Measurements from ENCODE around the gene SHTN1. TPM values are rescaled to one million over a fixed set of nuclear protein-coding genes. Genes with fewer than 3 reads are reported as not detected.

The SHTN1 gene
- total RNA-seq, 2 experiments from 2014 or later = not detected

DNA sequence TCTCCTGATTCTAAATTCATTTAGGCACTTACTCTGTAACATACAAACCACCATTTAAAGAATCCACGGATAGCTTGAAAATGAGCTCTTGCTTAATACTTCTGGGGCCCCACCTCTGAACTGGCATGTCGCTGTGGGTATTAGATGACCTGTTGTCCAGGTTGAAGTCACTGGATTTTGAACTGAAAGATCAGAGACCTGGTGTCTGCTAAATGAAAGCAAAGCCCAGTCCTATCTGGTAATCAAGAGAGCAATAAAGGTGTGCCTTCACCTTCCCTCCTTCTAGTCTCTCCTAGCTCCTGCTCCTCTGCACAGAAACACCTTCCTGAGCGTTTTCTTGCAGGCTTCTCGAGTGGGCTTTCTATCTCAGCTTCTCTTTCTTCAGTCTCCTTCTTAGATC, 151.3 kb downstream of the SHTN1 start:
- POLR2A ChIA-PET = no interaction called here
- Mint-ChIP-seq H3K27me3 (ENCODE audit: low read depth) (peaks cover 22% of the 10 kb centered on the region), H3K4me3 (no peak overlapping the region), H3K9me3 (ENCODE audit: insufficient read depth) (peaks cover 9% of the 10 kb centered on the region), H3K36me3 (ENCODE audit: low read depth) (no peaks in the 10 kb centered on the region), H3K27ac (no peak overlapping the region), H3K4me1 (ENCODE audit: low read depth) (peaks cover 2% of the 10 kb centered on the region)
- no peak for DNase-seq
- no peak for ATAC-seq
- CTCF ChIA-PET = interaction anchor here (1.6 kb wide), 1 partner anchor 321 kb away, joined by 5 read pairs; no protein-coding TSS in a partner anchor

DNA sequence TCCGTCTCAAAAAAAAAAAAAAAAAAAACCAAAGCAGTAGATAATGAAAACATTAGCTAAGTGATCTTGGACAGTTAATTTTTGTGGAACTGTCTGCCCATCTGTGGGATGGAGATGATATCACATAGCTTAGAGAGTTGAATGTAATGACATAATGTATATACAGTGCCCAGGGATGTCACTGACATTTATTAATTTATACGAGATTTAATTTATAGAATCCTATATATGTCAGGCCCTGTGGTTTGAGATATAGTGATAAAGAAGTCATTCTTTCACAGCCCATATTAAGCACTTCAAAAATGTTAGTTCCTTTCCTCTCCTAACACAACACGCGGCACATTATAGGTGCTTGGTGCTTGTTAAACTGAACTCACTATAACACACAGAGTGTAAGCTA, 151.7 kb downstream of the SHTN1 start:
- Mint-ChIP-seq H3K4me3 (no peak overlapping the region), H3K36me3 (ENCODE audit: low read depth) (no peaks in the 10 kb centered on the region), H3K27ac (no peak overlapping the region), H3K27me3 (ENCODE audit: low read depth) (peaks cover 27% of the 10 kb centered on the region), H3K9me3 (ENCODE audit: insufficient read depth) (peaks cover 8% of the 10 kb centered on the region), H3K4me1 (ENCODE audit: low read depth) (peaks cover 3% of the 10 kb centered on the region)
- ChIA-PET CTCF (interaction anchor here (1.6 kb wide), 1 partner anchor 322 kb away, joined by 5 read pairs; no protein-coding TSS in a partner anchor), POLR2A (no interaction called here)
- DNase-seq (no peak), ATAC-seq (no peak)

DNA sequence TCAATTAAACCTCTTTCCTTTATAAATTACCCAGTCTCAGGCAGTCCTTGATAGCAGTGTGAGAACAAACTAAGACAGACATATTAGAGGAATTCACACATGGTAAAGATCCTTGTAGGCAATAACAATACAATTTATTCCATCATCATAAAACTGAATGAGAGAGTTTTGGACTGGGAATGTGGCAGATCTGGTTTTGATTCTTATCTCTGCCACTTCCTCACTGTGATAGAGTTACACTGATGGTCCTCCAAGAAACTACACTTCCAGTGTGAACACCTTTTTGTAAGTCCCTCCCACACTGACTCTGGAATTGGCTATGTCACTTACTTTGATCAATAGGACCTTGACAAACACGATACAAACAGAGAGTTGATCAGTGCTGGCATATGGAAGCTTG, 152.7 kb downstream of the SHTN1 start:
- peaks cover 5% of the 10 kb centered on the region for H3K4me1 Mint-ChIP-seq (ENCODE audit: low read depth)
- no peaks in the 10 kb centered on the region for H3K36me3 Mint-ChIP-seq (ENCODE audit: low read depth)
- peaks cover 37% of the 10 kb centered on the region for H3K27me3 Mint-ChIP-seq (ENCODE audit: low read depth)
- no peak overlapping the region for H3K27ac Mint-ChIP-seq
- no peak overlapping the region for H3K4me3 Mint-ChIP-seq
- DNase-seq = no peak
- ATAC-seq = no peak
- H3K9me3 Mint-ChIP-seq (ENCODE audit: insufficient read depth) = peaks cover 3% of the 10 kb centered on the region
- ChIA-PET POLR2A (no interaction called here), CTCF (no interaction called here)

DNA sequence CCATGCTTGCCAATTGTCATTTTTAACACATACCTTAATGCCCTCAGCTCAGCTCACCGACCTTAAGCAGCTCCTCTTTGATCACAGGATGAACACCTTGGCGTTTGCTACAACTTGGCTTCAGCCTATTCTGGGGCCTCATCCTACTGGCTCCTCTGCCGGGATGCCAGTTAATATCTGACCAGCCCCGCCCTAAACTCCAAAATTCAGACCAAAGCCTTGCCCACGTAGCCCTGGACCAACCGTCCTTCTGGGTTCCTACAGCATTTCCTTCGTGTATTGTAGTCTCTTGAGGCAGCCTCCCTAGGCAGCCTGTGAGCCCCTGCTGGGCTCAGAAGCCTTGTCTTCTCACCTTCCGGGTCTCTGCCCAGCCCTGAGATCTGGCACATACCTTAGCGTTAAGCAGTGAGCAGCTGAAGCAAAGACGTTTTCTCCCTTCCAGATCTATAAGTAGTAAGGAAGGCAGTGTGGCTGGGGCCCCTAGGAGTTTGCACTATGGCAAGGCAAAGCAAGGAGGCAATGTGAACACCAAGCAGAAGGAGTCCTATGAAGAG, 154.9 kb downstream of the SHTN1 start:
- Mint-ChIP-seq H3K36me3 (ENCODE audit: low read depth) (no peaks in the 10 kb centered on the region), H3K9me3 (ENCODE audit: insufficient read depth) (no peaks in the 10 kb centered on the region), H3K27ac (no peak overlapping the region), H3K27me3 (ENCODE audit: low read depth) (peaks cover 44% of the 10 kb centered on the region), H3K4me1 (ENCODE audit: low read depth) (peaks cover 5% of the 10 kb centered on the region), H3K4me3 (no peak overlapping the region)
- DNase-seq = no peak
- ChIA-PET POLR2A (no interaction called here), CTCF (no interaction called here)
- ATAC-seq = no peak

DNA sequence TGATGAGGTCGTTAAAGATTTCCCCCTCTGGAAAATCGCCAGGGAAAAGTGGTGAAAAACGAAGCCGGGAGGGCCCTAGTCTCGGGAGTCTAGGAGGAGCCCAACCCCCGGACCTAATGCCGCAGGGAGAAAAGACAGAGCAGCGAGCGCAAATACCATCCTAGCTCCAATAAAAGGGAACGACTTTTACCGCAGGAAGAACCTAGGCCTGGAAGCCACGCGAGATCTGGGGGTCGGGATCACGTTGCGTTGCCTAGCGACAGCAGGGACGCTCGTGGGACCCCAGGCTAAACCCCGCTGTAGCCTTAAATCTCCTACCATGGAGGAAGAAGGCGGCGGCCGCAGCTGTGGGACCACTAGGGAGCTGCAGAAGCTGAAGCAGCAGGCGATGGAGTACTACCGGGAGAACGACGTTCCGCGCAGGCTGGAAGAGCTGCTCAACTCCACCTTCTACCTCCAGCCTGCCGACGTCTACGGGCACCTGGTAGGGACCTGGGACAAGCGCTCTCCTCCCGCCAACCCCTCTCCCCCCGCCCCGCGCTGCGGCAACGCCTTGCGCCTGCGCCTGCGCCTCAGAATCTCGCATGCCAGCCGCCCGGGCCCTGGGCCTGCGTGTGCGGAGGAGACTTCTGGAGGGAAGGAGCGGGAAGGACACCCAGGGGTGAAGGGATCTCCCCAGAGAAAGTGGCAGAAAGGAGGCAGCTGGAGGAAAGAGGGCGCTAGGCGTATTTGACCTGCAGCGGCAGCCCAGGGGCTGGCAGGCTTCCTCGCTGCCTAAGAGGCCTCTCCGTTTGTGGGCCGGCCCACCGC, 155.5 kb downstream of the SHTN1 start, which contains the start of gene ENO4:
Gene ENO4, plus strand, starts transcription at position 252 of the 810 bp plus-strand sequence. Its CDS starts 68 bp downstream, at position 320.
- Mint-ChIP-seq H3K36me3 (ENCODE audit: low read depth) (no peaks in the 10 kb centered on the region), H3K27ac (no peak within 1 kb of the TSS), H3K4me1 (ENCODE audit: low read depth) (peaks cover 5% of the 10 kb centered on the region), H3K9me3 (ENCODE audit: insufficient read depth) (no peaks in the 10 kb centered on the region), H3K27me3 (ENCODE audit: low read depth) (peaks cover 44% of the 10 kb centered on the region), H3K4me3 (no peak within 1 kb of the TSS)
- DNase-seq (no peak), ATAC-seq (peak; percentile 33)
- ChIA-PET POLR2A (no interaction called here), CTCF (no interaction called here)

DNA sequence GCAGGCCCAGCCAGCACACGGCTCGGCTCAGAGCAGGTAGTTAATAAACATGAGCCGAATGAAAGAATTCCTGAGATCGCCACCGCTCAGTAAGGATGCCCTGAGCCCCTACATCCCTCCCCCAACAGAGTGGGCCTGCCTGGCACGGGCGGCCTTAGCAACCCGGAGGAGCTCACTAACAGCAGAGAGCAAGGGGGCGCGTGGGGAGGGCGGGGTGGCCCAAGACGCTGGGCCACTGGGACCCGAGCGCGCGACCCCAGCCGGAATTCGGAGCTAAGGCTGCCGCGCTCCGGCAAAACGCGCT, 156.1 kb downstream of the SHTN1 start:
- CTCF ChIA-PET = no interaction called here

DNA sequence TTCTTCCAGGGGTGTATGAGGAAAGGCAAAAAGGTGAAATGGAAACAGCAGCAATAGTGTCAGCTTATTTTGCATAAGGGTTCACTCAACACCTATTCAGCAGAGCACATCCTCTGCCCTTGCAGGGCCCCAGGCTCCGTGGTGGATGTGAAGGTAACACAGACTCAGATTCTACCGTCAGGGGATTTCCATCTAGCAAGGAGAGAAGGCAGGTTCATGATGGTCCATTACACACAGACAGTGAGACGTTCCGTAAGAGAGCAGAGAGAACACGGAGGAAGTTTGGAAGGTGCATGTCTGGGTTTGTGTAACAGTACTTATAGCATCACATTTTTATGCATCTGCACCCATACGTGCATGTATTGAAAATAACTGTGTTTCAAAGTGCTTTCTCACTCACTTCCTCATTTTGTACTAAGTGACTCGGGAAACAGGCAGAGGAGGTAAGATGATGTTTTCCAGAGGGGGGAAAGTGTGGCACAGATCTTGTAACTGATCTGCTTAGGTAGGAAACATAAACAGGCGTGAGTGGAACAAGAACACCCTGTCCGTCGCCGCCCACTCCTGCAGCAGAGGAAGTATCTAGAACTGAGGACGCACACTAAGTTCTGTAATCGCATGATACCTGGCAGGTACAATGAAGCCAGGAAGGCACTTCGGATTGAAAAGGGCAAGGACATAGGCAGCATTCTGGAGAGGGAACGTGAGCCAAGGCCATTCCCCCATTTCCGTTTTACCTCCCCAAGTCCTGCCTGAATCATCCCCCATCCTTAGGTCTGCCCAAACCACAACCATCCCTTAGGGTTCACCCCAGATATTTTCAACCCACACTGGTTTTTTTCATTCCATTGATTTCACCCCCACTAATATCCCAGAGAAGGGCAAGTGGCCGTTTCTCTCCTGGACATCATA, 156.7 kb downstream of the SHTN1 start:
- ATAC-seq (no peak), DNase-seq (no peak)
- H3K9me3 Mint-ChIP-seq (ENCODE audit: insufficient read depth) = no peaks in the 10 kb centered on the region
- H3K36me3 Mint-ChIP-seq (ENCODE audit: low read depth) = no peaks in the 10 kb centered on the region
- H3K27me3 Mint-ChIP-seq (ENCODE audit: low read depth) = peaks cover 44% of the 10 kb centered on the region
- POLR2A ChIA-PET = no interaction called here
- CTCF ChIA-PET = no interaction called here
- H3K4me1 Mint-ChIP-seq (ENCODE audit: low read depth) = peaks cover 5% of the 10 kb centered on the region
- H3K4me3 Mint-ChIP-seq = no peak overlapping the region
- H3K27ac Mint-ChIP-seq = no peak overlapping the region

More for the DNA sequence above, 156.1 kb downstream of the SHTN1 start:
- ATAC-seq (no peak), DNase-seq (no peak)
- Mint-ChIP-seq H3K4me3 (no peak overlapping the region), H3K4me1 (ENCODE audit: low read depth) (peaks cover 5% of the 10 kb centered on the region), H3K27ac (no peak overlapping the region), H3K27me3 (ENCODE audit: low read depth) (peaks cover 44% of the 10 kb centered on the region), H3K9me3 (ENCODE audit: insufficient read depth) (no peaks in the 10 kb centered on the region), H3K36me3 (ENCODE audit: low read depth) (no peaks in the 10 kb centered on the region)
- POLR2A ChIA-PET = no interaction called here

DNA sequence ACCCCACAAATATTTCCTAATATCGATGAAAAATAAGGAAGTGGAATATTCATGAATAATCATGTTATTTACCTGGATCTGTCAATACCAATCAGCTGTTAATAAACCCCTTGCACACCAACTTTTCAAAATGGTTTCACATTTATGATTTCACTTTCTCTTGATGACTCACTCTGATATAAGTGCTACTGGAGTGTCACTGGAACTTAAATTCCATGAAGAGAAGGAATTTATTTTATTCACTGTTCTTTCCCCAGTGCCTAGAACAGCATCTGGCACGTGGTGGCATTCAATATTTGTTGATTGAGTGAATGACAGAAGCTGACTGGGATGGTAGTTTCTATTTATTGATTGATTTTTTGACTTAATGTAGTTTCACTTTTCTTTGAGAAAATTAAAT, 159.2 kb downstream of the SHTN1 start:
- POLR2A ChIA-PET = no interaction called here
- CTCF ChIA-PET = no interaction called here
- peaks cover 35% of the 10 kb centered on the region for H3K27me3 Mint-ChIP-seq (ENCODE audit: low read depth)

DNA sequence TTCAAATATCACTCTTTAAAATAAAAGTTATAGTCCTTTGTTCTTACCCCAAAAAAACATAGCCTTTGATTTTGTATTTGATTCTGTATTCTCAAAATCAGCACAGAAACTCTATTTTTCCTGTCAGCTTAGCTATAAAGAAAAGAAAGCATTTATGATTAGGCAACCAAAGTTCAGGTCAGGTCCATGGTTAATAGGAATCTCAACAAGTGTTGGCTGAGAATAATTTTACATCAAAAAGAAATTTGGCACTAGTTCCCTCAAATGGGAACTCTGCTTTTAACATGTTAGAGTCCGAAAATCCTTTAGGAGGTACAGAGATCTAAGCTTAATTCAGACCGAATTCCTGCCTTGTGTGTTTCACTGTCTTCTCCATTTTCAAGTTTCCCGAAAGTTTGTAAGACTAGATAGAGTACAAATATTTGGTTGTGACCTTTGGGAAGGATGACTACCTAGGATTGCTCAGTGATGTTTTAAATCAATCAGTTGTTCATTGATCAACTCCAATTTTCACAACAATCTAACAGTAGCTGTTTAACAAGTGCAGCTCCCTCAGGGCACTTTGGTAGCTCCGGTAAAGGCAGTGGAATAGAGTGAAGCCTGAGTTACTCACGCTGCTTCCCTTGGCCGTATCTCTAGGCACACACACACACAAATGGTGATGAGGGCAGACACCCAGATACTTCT, 164.5 kb downstream of the SHTN1 start:
- Mint-ChIP-seq H3K27ac (no peak overlapping the region), H3K36me3 (ENCODE audit: low read depth) (no peaks in the 10 kb centered on the region), H3K9me3 (ENCODE audit: insufficient read depth) (no peaks in the 10 kb centered on the region), H3K4me1 (ENCODE audit: low read depth) (no peaks in the 10 kb centered on the region), H3K4me3 (no peak overlapping the region), H3K27me3 (ENCODE audit: low read depth) (no peaks in the 10 kb centered on the region)
- CTCF ChIA-PET = interaction anchor here (1.2 kb wide), 1 partner anchor 53 kb away, joined by 4 read pairs; no protein-coding TSS in a partner anchor
- DNase-seq (no peak), ATAC-seq (no peak)
- POLR2A ChIA-PET = no interaction called here

More for the DNA sequence above, 159.2 kb downstream of the SHTN1 start:
- H3K27ac Mint-ChIP-seq = no peak overlapping the region
- ATAC-seq (no peak), DNase-seq (no peak)
- H3K9me3 Mint-ChIP-seq (ENCODE audit: insufficient read depth) = no peaks in the 10 kb centered on the region
- no peaks in the 10 kb centered on the region for H3K36me3 Mint-ChIP-seq (ENCODE audit: low read depth)
- H3K4me1 Mint-ChIP-seq (ENCODE audit: low read depth) = peaks cover 5% of the 10 kb centered on the region
- H3K4me3 Mint-ChIP-seq = no peak overlapping the region

DNA sequence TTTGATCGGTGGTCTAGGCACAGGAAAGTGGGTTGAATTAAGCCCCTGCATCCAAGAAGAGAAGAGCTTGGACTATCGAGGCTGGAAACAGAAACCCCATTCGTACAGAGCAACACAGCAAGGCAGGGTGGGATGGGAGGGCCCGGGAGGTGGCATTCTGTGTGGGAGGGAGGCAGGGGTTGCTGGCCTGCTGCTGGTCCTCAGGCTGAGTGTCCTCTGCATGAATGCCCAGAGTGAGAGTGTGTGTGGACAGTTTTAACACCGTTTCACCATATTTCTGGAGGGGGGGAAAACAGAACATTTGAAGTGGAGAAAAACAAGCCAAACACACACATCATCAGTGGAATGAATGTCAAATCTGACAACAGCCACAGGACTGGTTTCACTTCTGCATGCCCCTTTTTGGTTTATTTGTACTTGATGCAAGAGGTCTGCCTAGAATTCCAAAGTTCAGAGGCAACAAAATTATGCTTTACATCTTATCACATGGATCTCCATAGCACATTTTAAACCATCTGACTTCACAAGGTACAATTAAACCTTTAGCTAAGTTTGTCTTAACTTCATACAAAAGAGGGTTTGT, 166.8 kb downstream of the SHTN1 start:
- no peak for ATAC-seq
- H3K27me3 Mint-ChIP-seq (ENCODE audit: low read depth) = no peaks in the 10 kb centered on the region

DNA sequence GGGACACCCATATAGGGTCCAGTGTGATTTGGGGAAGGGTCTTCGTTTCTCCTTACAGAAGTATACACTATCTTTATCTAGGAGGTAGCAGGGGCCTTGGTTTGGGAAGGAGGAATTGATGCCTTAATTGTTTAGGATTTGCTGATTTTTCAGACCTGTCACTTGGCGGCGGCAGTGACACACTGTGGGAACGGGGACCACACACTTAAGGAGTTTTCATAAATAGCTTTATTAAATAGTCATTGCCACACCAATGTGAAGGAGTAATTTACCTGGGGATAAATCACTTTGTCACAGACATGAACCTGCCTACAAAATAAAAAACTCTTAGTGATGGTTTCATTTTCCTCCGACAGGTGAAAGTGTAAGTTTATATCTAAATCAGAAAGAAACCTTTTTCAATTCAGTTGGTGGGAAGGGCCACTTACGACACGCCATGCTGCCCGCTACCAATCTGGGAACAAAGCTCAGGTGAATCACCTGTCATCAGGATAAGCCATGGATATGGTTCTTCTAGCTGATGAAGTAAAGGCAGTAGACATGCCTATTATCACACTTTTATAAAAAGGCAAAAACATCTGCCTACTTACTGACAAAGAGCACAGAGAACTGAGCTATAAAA, 168.0 kb downstream of the SHTN1 start:
- H3K4me1 Mint-ChIP-seq (ENCODE audit: low read depth) = no peaks in the 10 kb centered on the region
- CTCF ChIA-PET = no interaction called here
- POLR2A ChIA-PET = no interaction called here

More for the DNA sequence above, 166.8 kb downstream of the SHTN1 start:
- ChIA-PET CTCF (interaction anchor here (1.6 kb wide), 1 partner anchor 336 kb away, joined by 4 read pairs; no protein-coding TSS in a partner anchor), POLR2A (no interaction called here)
- DNase-seq = no peak
- no peak overlapping the region for H3K4me3 Mint-ChIP-seq
- no peaks in the 10 kb centered on the region for H3K4me1 Mint-ChIP-seq (ENCODE audit: low read depth)
- H3K9me3 Mint-ChIP-seq (ENCODE audit: insufficient read depth) = no peaks in the 10 kb centered on the region
- H3K27ac Mint-ChIP-seq = no peak overlapping the region
- no peaks in the 10 kb centered on the region for H3K36me3 Mint-ChIP-seq (ENCODE audit: low read depth)

More for the DNA sequence above, 168.0 kb downstream of the SHTN1 start:
- Mint-ChIP-seq H3K27ac (no peak overlapping the region), H3K4me3 (no peak overlapping the region), H3K9me3 (ENCODE audit: insufficient read depth) (no peaks in the 10 kb centered on the region), H3K36me3 (ENCODE audit: low read depth) (no peaks in the 10 kb centered on the region), H3K27me3 (ENCODE audit: low read depth) (no peaks in the 10 kb centered on the region)
- DNase-seq (no peak), ATAC-seq (no peak)

All from activated CD8-positive, alpha-beta T cell treated with anti-CD3 and anti-CD28 coated beads, Interleukin-2, amount 10 ng/mL, durations not matched to agents 7 days and 5 days (primary cell).